Keratinocyte (primary cell): Measurements from ENCODE around the gene ZSCAN1. TPM values are rescaled to one million over a fixed set of nuclear protein-coding genes. Genes with fewer than 3 reads are reported as not detected.

Source experiments
- DNase-seq: peaks from one replicate; pipeline ENCODE4 v3.0.0-alpha.2; 2011; ENCODE audit warnings: low read depth, missing footprints, low spot score
- FAIRE-seq: peaks from 2 replicates; lab custom pipeline; 2011; peaks lifted over from hg19 to GRCh38; lab: Jason Lieb, UNC
- H2AFZ ChIP-seq: 2 replicates; pipeline ENCODE4 v1.6.0; 2012; ENCODE audit warnings: low read length, control low read depth, inconsistent platforms; ENCODE audit not compliant: control insufficient read depth
- H3K27ac ChIP-seq: 2 replicates; pipeline ENCODE4 v1.5.1; 2011; ENCODE audit warnings: low read length; ENCODE audit not compliant: control insufficient read depth, insufficient read depth
- H3K27me3 ChIP-seq: 3 replicates; pipeline ENCODE4 v1.6.0; 2011; ENCODE audit warnings: low read length; ENCODE audit not compliant: control insufficient read depth, insufficient read depth; ENCODE audit errors: extremely low read depth
- H3K36me3 ChIP-seq, 2 experiments: 2 replicates in 1 of 2; 3 replicates in 1 of 2; pipeline ENCODE4 v1.5.1; 2011; ENCODE audit warnings: low read length in 2 of 2, mild to moderate bottlenecking in 1 of 2; ENCODE audit not compliant: control insufficient read depth in 2 of 2, insufficient read depth in 2 of 2; ENCODE audit errors: extremely low read depth in 1 of 2
- H3K4me1 ChIP-seq: 3 replicates; pipeline ENCODE4 v1.5.1; 2011; ENCODE audit warnings: low read length; ENCODE audit not compliant: control insufficient read depth, insufficient read depth; ENCODE audit errors: extremely low read depth
- H3K4me2 ChIP-seq: 3 replicates; pipeline ENCODE4 v1.6.0; 2011; ENCODE audit warnings: low read depth, low read length; ENCODE audit not compliant: control insufficient read depth, insufficient read depth; ENCODE audit errors: extremely low read depth
- H3K4me3 ChIP-seq, 3 experiments: fragments of 200-600 bp in 1 of 3; sonication (generic) in 1 of 3; 2 replicates in 2 of 3; 3 replicates in 1 of 3; pipeline ENCODE4 v1.5.1; 2011 to 2016; ENCODE audit warnings: low read length in 3 of 3, mild to moderate bottlenecking in 3 of 3, control low read depth in 2 of 3, inconsistent platforms in 1 of 3, low read depth in 1 of 3, mixed read lengths in 1 of 3, mixed run types in 1 of 3, moderate library complexity in 1 of 3; ENCODE audit not compliant: control insufficient read depth in 2 of 3, insufficient read depth in 2 of 3; ENCODE audit errors: extremely low read depth in 1 of 3
- H3K79me2 ChIP-seq: 2 replicates; pipeline ENCODE4 v1.6.0; 2012; ENCODE audit warnings: low read length; ENCODE audit not compliant: control insufficient read depth, insufficient read depth
- H3K9ac ChIP-seq: 3 replicates; pipeline ENCODE4 v1.6.0; 2011; ENCODE audit warnings: low read length; ENCODE audit not compliant: control insufficient read depth, insufficient read depth; ENCODE audit errors: extremely low read depth
- H3K9me1 ChIP-seq: 3 replicates; pipeline ENCODE4 v1.6.0; 2011; ENCODE audit warnings: low read length; ENCODE audit not compliant: control insufficient read depth, insufficient read depth; ENCODE audit errors: extremely low read depth
- H3K9me3 ChIP-seq: 2 replicates; pipeline ENCODE4 v1.5.1; 2012; ENCODE audit warnings: low read depth, low read length; ENCODE audit not compliant: control insufficient read depth
- H4K20me1 ChIP-seq: 3 replicates; pipeline ENCODE4 v1.6.0; 2011; ENCODE audit warnings: low read length; ENCODE audit not compliant: control insufficient read depth, insufficient read depth; ENCODE audit errors: extremely low read depth
- CTCF ChIP-seq, 3 experiments: IDR thresholded peaks in 1 of 3; conservative IDR thresholded peaks in 1 of 3; optimal IDR thresholded peaks in 1 of 3; 2 replicates in 2 of 3; 3 replicates in 1 of 3; pipeline versions ENCODE3 to v1.5.1; 2011; ENCODE audit warnings: low read length in 3 of 3, mild to moderate bottlenecking in 3 of 3, moderate library complexity in 2 of 3, control low read depth in 1 of 3, inconsistent platforms in 1 of 3; ENCODE audit not compliant: insufficient read depth in 2 of 3; ENCODE audit errors: extremely low read depth in 1 of 3
- EZH2 ChIP-seq: IDR thresholded peaks from one replicate; pipeline ENCODE4 v1.6.1; 2012; ENCODE audit warnings: inconsistent platforms, mild to moderate bottlenecking, low read length, moderate library complexity
- dilution Hi-C: fragments of 300-500 bp; cut with MboI; formaldehyde crosslinking; loops from one replicate; pipeline ENCODE4 v1.7.0; 2020; ENCODE audit warnings: low sequenced_read_pairs; ENCODE audit not compliant: extremely low pct_ligation_motif_present
- polyA plus RNA-seq, 5 experiments: library from polyadenylated mRNA; depleted of rRNA in 3 of 5; stranded (reverse) in 3 of 5; stranded (forward) in 1 of 5; unstranded in 1 of 5; fragments of >200 nt; gene quantifications; 1 replicate in 1 of 5; 2 replicates in 3 of 5; 3 replicates in 1 of 5; pipeline versions ENCODE4 v1.2.1 to v1.2.3, GENCODE V29; 2011 to 2012; ENCODE audit warnings: missing spikeins in 2 of 5, low read depth in 1 of 5, low replicate concordance in 1 of 5

Gene ZSCAN1
- polyA plus RNA-seq, 1 donor (not counting 4 experiments of a cell fraction or from before 2014, with no cell fraction given) = not detected

- Histone ChIP-seq H3K27me3 (no peaks in the 10 kb centered on the region), H2AFZ (no peak overlapping the region), H3K4me1 (no peaks in the 10 kb centered on the region), H3K4me3 (no peak overlapping the region), H3K4me2 (no peak overlapping the region), H3K9me1 (no peaks in the 10 kb centered on the region), H3K9me3 (peaks cover 25% of the 10 kb centered on the region), H3K79me2 (no peaks in the 10 kb centered on the region), H3K36me3 (no peaks in the 10 kb centered on the region), H4K20me1 (no peaks in the 10 kb centered on the region), H3K9ac (no peak overlapping the region), H3K27ac (no peak overlapping the region)
- dilution Hi-C loops = no loop called here
- FAIRE-seq = no peak
- TF ChIP-seq CTCF (optimal IDR thresholded peaks at IDR 0.05 in 1 of 3, IDR thresholded peaks at IDR 0.05 in 1 of 3, conservative IDR thresholded peaks at IDR 0.05 in 1 of 3; ENCODE audit: extremely low read depth in 1 of 3, insufficient read depth in 2 of 3, low read length in 3 of 3) (no peak), EZH2 (no peak)
- no peak for DNase-seq
Measured at GRCh38 chr19:58056861-58057260, 23.0 kb downstream of the ZSCAN1 start.

GRCh38 chr19:58058467-58058866 lies 24.6 kb downstream of the ZSCAN1 start:
- Histone ChIP-seq H3K9ac (no peak overlapping the region), H3K4me1 (no peaks in the 10 kb centered on the region), H4K20me1 (no peaks in the 10 kb centered on the region), H2AFZ (peak overlapping the region; percentile 85), H3K27ac (no peak overlapping the region), H3K79me2 (no peaks in the 10 kb centered on the region), H3K4me2 (peak overlapping the region; percentile 64), H3K4me3 (peak overlapping the region in 1 of 3 experiments; percentile 26), H3K9me3 (peaks cover 21% of the 10 kb centered on the region), H3K9me1 (no peaks in the 10 kb centered on the region), H3K36me3 (no peaks in the 10 kb centered on the region), H3K27me3 (no peaks in the 10 kb centered on the region)
- dilution Hi-C loops = no loop called here
- TF ChIP-seq CTCF (optimal IDR thresholded peaks at IDR 0.05 in 1 of 3, IDR thresholded peaks at IDR 0.05 in 1 of 3, conservative IDR thresholded peaks at IDR 0.05 in 1 of 3; ENCODE audit: extremely low read depth in 1 of 3, insufficient read depth in 2 of 3, low read length in 3 of 3) = no peak
- TF ChIP-seq EZH2 = no peak
- FAIRE-seq = no peak
- DNase-seq = no peak
